A549 treated with GW870086 at 1 μM for 4 hours (cell line): ENCODE data around the gene ORM2. TPM values are rescaled to one million over a fixed set of nuclear protein-coding genes. Genes with fewer than 3 reads are reported as not detected.

Source experiments
- total RNA-seq: library from RNA; stranded (reverse); fragments of 200-300 nt; extraction: Qiagen RNA extraction; gene quantifications from 5 replicates; pipeline ENCODE4 v1.2.3, GENCODE V29; 2022; ENCODE audit warnings: low read depth

ORM2 gene
- total RNA-seq = not detected in 5 replicates

GRCh38 chr9:114329625-114330022, at the start of gene ORM2:
Gene ORM2 (plus strand): TSS chr9:114329869. CDS start chr9:114329905, 36 bp downstream.

GRCh38 chr9:114322831-114323531, 6.7 kb upstream of the ORM2 start, which contains the start of gene ORM1:
Gene ORM1 (plus strand): TSS chr9:114323098. CDS start chr9:114323134, 36 bp downstream.

Other genes with a start within 250 kb of the ORM2 start
- 1.5 to 2.3 TPM (median 2.0 TPM) in 5 replicates for gene KIF12, start 230.6 kb upstream of the ORM2 start, total RNA-seq
- gene COL27A1, start 174.3 kb upstream of the ORM2 start, total RNA-seq = 8.5 to 11.8 TPM (median 10.8 TPM) in 5 replicates
- not detected in 5 replicates for gene ORM1, start 6.8 kb upstream of the ORM2 start, total RNA-seq
- gene AKNA, start 58.1 kb downstream of the ORM2 start, total RNA-seq = 3.1 to 4.5 TPM (median 3.9 TPM) in 5 replicates
- gene WHRN, start 175.6 kb downstream of the ORM2 start, total RNA-seq = 4.4 to 7.5 TPM (median 6.8 TPM) in 5 replicates